CD4-positive, alpha-beta T cell (primary cell): Measurements from ENCODE around the gene TP63. TPM values are rescaled to one million over a fixed set of nuclear protein-coding genes. Genes with fewer than 3 reads are reported as not detected.

ENCODE experiments used
- ATAC-seq: fragments of 200-7000 bp; cut with Tn5 transposase; one replicate; pipeline ENCODE4 v1.10.0; 2022; ENCODE audit warnings: mild to moderate bottlenecking; ENCODE audit not compliant: poor library complexity
- CTCF ChIA-PET: fragments of 350-600 bp; sonication (Branson Sonifier 250); formaldehyde crosslinking; loops from one replicate; lab custom pipeline; 2021; ENCODE audit warnings: antibody characterized with exemption, inconsistent platforms; lab: Charles Lee
- POLR2A ChIA-PET: fragments of 350-600 bp; sonication (Branson Sonifier 250); formaldehyde crosslinking; loops from one replicate; lab custom pipeline; 2021; ENCODE audit warnings: antibody characterized with exemption, inconsistent platforms; lab: Charles Lee
- DNase-seq, 14 experiments: peaks; one replicate each; pipeline ENCODE4 v3.0.0-alpha.2; 2013 to 2020; ENCODE audit warnings: mixed read lengths in 2 of 14
- H3K27ac ChIP-seq, 2 donors: one replicate each; pipeline versions ENCODE4 v1.5.1 to v1.7.0; 2013; ENCODE audit warnings: low read length in 2 of 2, low read depth in 1 of 2, mild to moderate bottlenecking in 1 of 2
- H3K27me3 ChIP-seq, 2 experiments: 1 replicate in 1 of 2; 2 replicates in 1 of 2; pipeline versions ENCODE4 v1.6.1 to v1.7.0; 2013; ENCODE audit warnings: low read length in 2 of 2, control low read depth in 1 of 2, mild to moderate bottlenecking in 1 of 2, moderate library complexity in 1 of 2; ENCODE audit not compliant: insufficient read depth in 2 of 2, control insufficient read depth in 1 of 2
- H3K36me3 ChIP-seq: one replicate; pipeline ENCODE4 v1.6.1; 2013; ENCODE audit warnings: low read length, control low read depth; ENCODE audit not compliant: insufficient read depth
- H3K4me1 ChIP-seq: one replicate; pipeline ENCODE4 v1.6.1; 2013; ENCODE audit warnings: low read length, control low read depth; ENCODE audit not compliant: insufficient read depth
- H3K4me3 ChIP-seq: one replicate; pipeline ENCODE4 v1.5.1; 2013; ENCODE audit warnings: mild to moderate bottlenecking, low read length, moderate library complexity
- H3K9me3 ChIP-seq, 2 experiments: 1 replicate in 1 of 2; 2 replicates in 1 of 2; pipeline versions ENCODE4 v1.6.1 to v1.7.0; 2013; ENCODE audit warnings: low read length in 2 of 2, mild to moderate bottlenecking in 2 of 2, control low read depth in 1 of 2, moderate library complexity in 1 of 2; ENCODE audit not compliant: control insufficient read depth in 1 of 2, insufficient read depth in 1 of 2
- H3K27ac Mint-ChIP-seq: one replicate; pipeline ENCODE4 v1.8.0; 2020; ENCODE audit warnings: mixed read lengths
- H3K27me3 Mint-ChIP-seq: one replicate; pipeline ENCODE4 v1.8.0; 2021; ENCODE audit warnings: mixed read lengths
- H3K36me3 Mint-ChIP-seq: one replicate; pipeline ENCODE4 v1.8.0; 2021; ENCODE audit warnings: low read depth, mixed read lengths
- H3K4me1 Mint-ChIP-seq: one replicate; pipeline ENCODE4 v1.8.0; 2021; ENCODE audit warnings: low read depth, mixed read lengths
- H3K4me3 Mint-ChIP-seq: one replicate; pipeline ENCODE4 v1.8.0; 2020; ENCODE audit warnings: mild to moderate bottlenecking, mixed read lengths
- H3K9me3 Mint-ChIP-seq: one replicate; pipeline ENCODE4 v1.8.0; 2020; ENCODE audit warnings: mixed read lengths
- CTCF ChIP-seq: fragments of 200-600 bp; IDR thresholded peaks from one replicate; pipeline ENCODE4 v1.8.0; 2022; ENCODE audit warnings: antibody characterized with exemption, mild to moderate bottlenecking
- intact Hi-C, 2 experiments: fragments of 100-400 bp; cut with DNase I in 1 of 2; cut with micrococcal nuclease in 1 of 2; formaldehyde crosslinking; loops; one replicate each; pipeline versions ENCODE4 v1.15.1 to v1.9.0; 2023 to 2025; cut with DNase I, micrococcal nuclease
- total RNA-seq, 174 experiments: library from RNA in 2 of 174; stranded (reverse) in 2 of 174; gene quantifications; one replicate each; pipeline ENCODE4 v1.2.3 and lab custom pipeline; 2021 to 2026

TP63 gene
- total RNA-seq, 2 experiments from 2014 or later = 0.31 TPM; not detected in 1

- Histone ChIP-seq H3K36me3 (no peaks in the 10 kb centered on the region), H3K27me3 (no peaks in the 10 kb centered on the region), H3K27ac (no peak overlapping the region), H3K9me3 (no peaks in the 10 kb centered on the region), H3K4me3 (no peak overlapping the region), H3K4me1 (no peaks in the 10 kb centered on the region)
- ATAC-seq (no peak), DNase-seq (no peak)
- CTCF ChIA-PET = no interaction called here
- H3K4me1 Mint-ChIP-seq = peaks cover 14% of the 10 kb centered on the region
- H3K36me3 Mint-ChIP-seq = no peaks in the 10 kb centered on the region
- no peaks in the 10 kb centered on the region for H3K27me3 Mint-ChIP-seq
- POLR2A ChIA-PET = no interaction called here
- no peak for TF ChIP-seq CTCF
- H3K9me3 Mint-ChIP-seq = no peaks in the 10 kb centered on the region
- no peak overlapping the region for H3K4me3 Mint-ChIP-seq
- intact Hi-C loops = loop anchor here in 1 of 2 experiments (10.0 kb wide), 1 partner anchor 513 kb away; no protein-coding TSS in a partner anchor
- H3K27ac Mint-ChIP-seq = no peak overlapping the region
These were observed 156.4 kb downstream of the TP63 start for GRCh38 chr3:189787632-189788031.

DNA sequence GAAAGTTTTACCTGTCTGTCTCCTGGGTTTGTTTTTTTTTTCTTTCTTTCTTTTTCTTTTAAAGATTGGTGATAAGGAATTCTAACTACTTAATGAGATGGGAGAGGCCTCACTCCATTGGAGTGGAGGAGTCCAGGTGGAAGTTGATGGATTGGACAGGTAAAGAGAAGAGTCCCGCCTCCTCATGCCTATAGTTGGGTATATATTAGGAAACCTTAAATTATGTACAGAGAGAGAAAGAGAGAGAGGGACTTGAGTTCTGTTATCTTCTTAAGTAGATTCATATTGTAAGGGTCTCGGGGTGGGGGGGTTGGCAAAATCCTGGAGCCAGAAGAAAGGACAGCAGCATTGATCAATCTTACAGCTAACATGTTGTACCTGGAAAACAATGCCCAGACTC lies 158.2 kb downstream of the TP63 start:
- Mint-ChIP-seq H3K27me3 (no peaks in the 10 kb centered on the region), H3K4me3 (no peak overlapping the region), H3K4me1 (peaks cover 18% of the 10 kb centered on the region), H3K36me3 (no peaks in the 10 kb centered on the region), H3K27ac (no peak overlapping the region), H3K9me3 (no peaks in the 10 kb centered on the region)
- no peak for DNase-seq
- ChIA-PET POLR2A (no interaction called here), CTCF (no interaction called here)
- no peak overlapping the region for H3K4me3 ChIP-seq
- no peaks in the 10 kb centered on the region for H3K27me3 ChIP-seq
- no peaks in the 10 kb centered on the region for H3K36me3 ChIP-seq
- H3K9me3 ChIP-seq = no peaks in the 10 kb centered on the region
- intact Hi-C loops = loop anchor here in 1 of 2 experiments (10.0 kb wide), 1 partner anchor 515 kb away; no protein-coding TSS in a partner anchor
- H3K4me1 ChIP-seq = no peaks in the 10 kb centered on the region
- H3K27ac ChIP-seq = no peak overlapping the region
- no peak for ATAC-seq
- no peak for TF ChIP-seq CTCF

DNA sequence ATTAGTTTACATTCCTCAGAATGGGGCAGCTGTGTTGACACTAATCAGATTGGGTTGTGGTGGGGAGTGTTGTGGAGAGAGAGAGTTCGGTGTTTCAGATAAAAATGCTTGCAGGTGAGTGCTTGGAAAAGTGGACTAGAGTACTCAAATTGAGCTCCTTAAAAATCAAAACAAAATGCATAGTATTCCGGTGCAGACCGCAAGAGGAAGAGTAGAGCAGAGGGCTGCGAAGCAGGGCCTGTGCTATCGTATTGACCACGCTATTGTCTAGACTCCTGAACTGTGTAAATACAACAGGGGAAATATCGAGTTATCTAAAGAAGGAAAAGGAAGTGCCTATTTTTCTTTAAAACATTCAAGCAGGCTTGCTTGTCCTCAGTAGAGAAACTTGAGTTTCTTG lies 159.5 kb downstream of the TP63 start:
- Mint-ChIP-seq H3K4me1 (peaks cover 28% of the 10 kb centered on the region), H3K4me3 (no peak overlapping the region), H3K9me3 (no peaks in the 10 kb centered on the region), H3K27me3 (no peaks in the 10 kb centered on the region), H3K36me3 (no peaks in the 10 kb centered on the region), H3K27ac (no peak overlapping the region)
- ATAC-seq = no peak
- no peak overlapping the region for H3K27ac ChIP-seq
- no peaks in the 10 kb centered on the region for H3K4me1 ChIP-seq
- intact Hi-C loops = no loop called here
- H3K27me3 ChIP-seq = no peaks in the 10 kb centered on the region
- DNase-seq = no peak
- no peaks in the 10 kb centered on the region for H3K9me3 ChIP-seq
- TF ChIP-seq CTCF = no peak
- no peaks in the 10 kb centered on the region for H3K36me3 ChIP-seq
- CTCF ChIA-PET = no interaction called here
- H3K4me3 ChIP-seq = no peak overlapping the region
- POLR2A ChIA-PET = no interaction called here
